C4-2B (cell line): ENCODE results near the gene CKAP2L.

Experiments
- CTCF ChIP-seq: fragments of 450-650 bp; conservative IDR thresholded peaks from 2 replicates; pipeline ENCODE4 v1.5.1; 2017; ENCODE audit warnings: mild to moderate bottlenecking
- ZFX ChIP-seq: fragments of 450-650 bp; IDR thresholded peaks from 2 replicates; pipeline ENCODE4 v1.6.1; 2017

GRCh38 chr2:112787294-112787693, 22.9 kb upstream of the CKAP2L start:
- TF ChIP-seq CTCF (no peak), ZFX (no peak)
